GM19238 (cell line): Measurements from ENCODE around the gene RETN.

Source experiments
- DNase-seq: peaks from one replicate; pipeline ENCODE4 v3.0.0; 2011; ENCODE audit warnings: low spot score; ENCODE audit not compliant: insufficient read length

RETN gene

GRCh38 chr19:7657131-7657751, 11.6 kb upstream of the RETN start:
- DNase-seq, result no peak

- peak; percentile 95 for DNase-seq
Observed at GRCh38 chr19:7658219-7658686, 10.6 kb upstream of the RETN start.

- no peak for DNase-seq
Observed at GRCh38 chr19:7661744-7662538, 6.9 kb upstream of the RETN start.

GRCh38 chr19:7662657-7663056, 6.2 kb upstream of the RETN start:
- DNase-seq, result no peak

- no peak for DNase-seq
Observed at GRCh38 chr19:7663706-7664105, 5.1 kb upstream of the RETN start.

- no peak for DNase-seq
Observed at GRCh38 chr19:7665076-7665475, 3.8 kb upstream of the RETN start.

GRCh38 chr19:7669641-7670040, 792 bp downstream of the RETN start:
- no peak for DNase-seq

GRCh38 chr19:7670150-7670783, 1.4 kb downstream of the RETN start:
- no peak for DNase-seq

- DNase-seq, result no peak
Observed at GRCh38 chr19:7670790-7671189, 1.9 kb downstream of the RETN start.

- no peak for DNase-seq
Observed at GRCh38 chr19:7672522-7672921, 3.7 kb downstream of the RETN start.

- DNase-seq, result no peak
Observed at GRCh38 chr19:7674010-7675005, 5.5 kb downstream of the RETN start.

GRCh38 chr19:7676376-7676775, 7.5 kb downstream of the RETN start:
- DNase-seq, result no peak

- no peak for DNase-seq
Observed at GRCh38 chr19:7676854-7677253, 8.0 kb downstream of the RETN start, which contains the start of gene MCEMP1. TSS of gene MCEMP1 (plus strand) at chr19:7677090. CDS start at chr19:7677121, 31 bp downstream.

- no peak for DNase-seq
Observed at GRCh38 chr19:7677669-7678311, 8.9 kb downstream of the RETN start.

GRCh38 chr19:7678971-7679751, 10.3 kb downstream of the RETN start:
- DNase-seq, result peak; percentile 62

GRCh38 chr19:7679771-7680605, 11.1 kb downstream of the RETN start:
- no peak for DNase-seq

GRCh38 chr19:7680606-7681339, 11.9 kb downstream of the RETN start, which contains the start of gene TRAPPC5:
TSS of gene TRAPPC5 (plus strand) at chr19:7680833. CDS start at chr19:7682254, 1,421 bp downstream.
- peak; percentile 83 for DNase-seq
